ENCODE data around the gene NUF2. TPM values are rescaled to one million over a fixed set of nuclear protein-coding genes. Genes with fewer than 3 reads are reported as not detected.
A peak's percentile ranks its signal among the peaks of the same experiment; 100 is the strongest.
"Not testable (repeated sequence)": the region's sequence is repeated elsewhere in the genome, so short reads cannot be mapped to it uniquely, and the experiment has no call there.

The NUF2 gene
- total RNA-seq, 1 experiment from 2014 or later: 62.1 TPM

DNA sequence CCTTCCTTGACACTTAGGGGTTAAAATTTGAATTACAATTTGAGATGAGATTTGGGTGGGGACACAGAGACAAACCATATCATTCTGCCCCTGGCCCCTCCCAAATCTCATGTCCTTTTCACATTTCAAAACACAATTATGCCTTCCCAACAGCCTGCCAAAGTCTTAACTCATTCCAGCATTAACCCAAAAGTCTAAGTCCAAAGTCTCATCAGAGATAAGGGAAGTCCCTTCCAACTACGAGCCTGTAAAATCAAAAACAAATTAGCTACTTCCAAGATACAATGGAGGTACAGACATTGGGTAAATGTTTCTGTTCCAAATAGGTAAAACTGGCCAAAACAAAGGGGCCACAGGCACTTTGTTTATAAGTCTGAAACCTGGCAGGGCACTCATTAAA lies 28.3 kb upstream of the NUF2 start:
- H3K4me3 ChIP-seq (ENCODE audit: low read length); H3K4me1 ChIP-seq (ENCODE audit: insufficient read depth, low read length); H3K27ac ChIP-seq (ENCODE audit: low read length); H3K36me3 ChIP-seq (ENCODE audit: low read depth, low read length); intact Hi-C loops (cut with micrococcal nuclease); BruUV-seq (replicated peaks); H3K27me3 ChIP-seq (ENCODE audit: low read length); H3K79me2 ChIP-seq (ENCODE audit: low read length); H3K9me2 ChIP-seq (replicated peaks; ENCODE audit: low read length); H4K20me1 ChIP-seq (ENCODE audit: low read length); H3K9me3 ChIP-seq (ENCODE audit: low read length); H2AFZ ChIP-seq (ENCODE audit: low read length); H3F3A ChIP-seq (ENCODE audit: low read length, unreplicated experiment); ATAC-seq; POLR2A ChIA-PET (ENCODE audit: unreplicated experiment); H3K9ac ChIP-seq (ENCODE audit: low read length); H3K4me2 ChIP-seq (ENCODE audit: low read length); CTCF ChIA-PET; DNase-seq: not testable (repeated sequence)

DNA sequence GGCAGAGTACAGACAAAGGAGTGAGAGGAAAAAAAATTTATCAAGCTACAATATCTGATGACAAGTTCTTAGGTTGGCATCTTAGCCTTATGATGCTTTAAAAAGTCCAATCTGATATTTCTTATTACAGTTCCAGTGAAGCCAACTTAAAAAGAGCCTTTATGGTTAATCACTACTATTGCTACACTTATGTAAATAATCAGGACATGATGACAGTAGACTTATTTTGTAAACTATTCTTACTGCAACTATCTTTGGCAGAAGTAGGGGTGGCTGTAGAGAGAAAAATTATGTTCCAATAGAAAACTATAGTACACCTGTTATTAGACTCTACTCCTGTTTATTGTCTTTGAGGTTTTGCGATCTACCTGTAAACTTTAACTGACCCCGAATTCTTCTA lies 25.8 kb upstream of the NUF2 start:
- no peaks in the 10 kb centered on the region for H3F3A ChIP-seq (ENCODE audit: low read length, unreplicated experiment)
- no peaks in the 10 kb centered on the region for H4K20me1 ChIP-seq (ENCODE audit: low read length)
- ATAC-seq (no peak), DNase-seq (no peak)
- H3K4me1 ChIP-seq (ENCODE audit: insufficient read depth, low read length): peaks cover 8% of the 10 kb centered on the region; the same call in 1 of the 2 replicates
- no peak overlapping the region for H2AFZ ChIP-seq (ENCODE audit: low read length)
- H3K27me3 ChIP-seq (ENCODE audit: low read length): no peaks in the 10 kb centered on the region
- H3K4me3 ChIP-seq (ENCODE audit: low read length): no peak overlapping the region
- H3K9me2 ChIP-seq (replicated peaks; ENCODE audit: low read length): no peaks in the 10 kb centered on the region
- POLR2A ChIA-PET (ENCODE audit: unreplicated experiment): no interaction called here
- no peaks in the 10 kb centered on the region for H3K79me2 ChIP-seq (ENCODE audit: low read length)
- H3K27ac ChIP-seq (ENCODE audit: low read length): no peak overlapping the region
- CTCF ChIA-PET: no interaction called here
- BruUV-seq (replicated peaks): no TSS peak
- no peak overlapping the region for H3K9ac ChIP-seq (ENCODE audit: low read length)
- H3K9me3 ChIP-seq (ENCODE audit: low read length): no peaks in the 10 kb centered on the region
- TF ChIP-seq EZH2phosphoT487 (IDR thresholded peaks at IDR 0.05; ENCODE audit: borderline replicate concordance, low read length) (no peak), EZH2 (IDR thresholded peaks at IDR 0.05; ENCODE audit: low read length, unreplicated experiment) (no peak)
- TF ChIP-seq, protein P1, sequence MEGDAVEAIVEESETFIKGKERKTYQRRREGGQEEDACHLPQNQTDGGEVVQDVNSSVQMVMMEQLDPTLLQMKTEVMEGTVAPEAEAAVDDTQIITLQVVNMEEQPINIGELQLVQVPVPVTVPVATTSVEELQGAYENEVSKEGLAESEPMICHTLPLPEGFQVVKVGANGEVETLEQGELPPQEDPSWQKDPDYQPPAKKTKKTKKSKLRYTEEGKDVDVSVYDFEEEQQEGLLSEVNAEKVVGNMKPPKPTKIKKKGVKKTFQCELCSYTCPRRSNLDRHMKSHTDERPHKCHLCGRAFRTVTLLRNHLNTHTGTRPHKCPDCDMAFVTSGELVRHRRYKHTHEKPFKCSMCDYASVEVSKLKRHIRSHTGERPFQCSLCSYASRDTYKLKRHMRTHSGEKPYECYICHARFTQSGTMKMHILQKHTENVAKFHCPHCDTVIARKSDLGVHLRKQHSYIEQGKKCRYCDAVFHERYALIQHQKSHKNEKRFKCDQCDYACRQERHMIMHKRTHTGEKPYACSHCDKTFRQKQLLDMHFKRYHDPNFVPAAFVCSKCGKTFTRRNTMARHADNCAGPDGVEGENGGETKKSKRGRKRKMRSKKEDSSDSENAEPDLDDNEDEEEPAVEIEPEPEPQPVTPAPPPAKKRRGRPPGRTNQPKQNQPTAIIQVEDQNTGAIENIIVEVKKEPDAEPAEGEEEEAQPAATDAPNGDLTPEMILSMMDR (conservative IDR thresholded peaks at IDR 0.05; ENCODE audit: low read depth, low read length): no peak
- intact Hi-C loops (cut with micrococcal nuclease): loop anchor here (5.0 kb wide), 2 partner anchors 39 to 94 kb away; partner anchors contain the start of gene RGS5
- no peak overlapping the region for H3K4me2 ChIP-seq (ENCODE audit: low read length)
- no peaks in the 10 kb centered on the region for H3K36me3 ChIP-seq (ENCODE audit: low read depth, low read length)

DNA sequence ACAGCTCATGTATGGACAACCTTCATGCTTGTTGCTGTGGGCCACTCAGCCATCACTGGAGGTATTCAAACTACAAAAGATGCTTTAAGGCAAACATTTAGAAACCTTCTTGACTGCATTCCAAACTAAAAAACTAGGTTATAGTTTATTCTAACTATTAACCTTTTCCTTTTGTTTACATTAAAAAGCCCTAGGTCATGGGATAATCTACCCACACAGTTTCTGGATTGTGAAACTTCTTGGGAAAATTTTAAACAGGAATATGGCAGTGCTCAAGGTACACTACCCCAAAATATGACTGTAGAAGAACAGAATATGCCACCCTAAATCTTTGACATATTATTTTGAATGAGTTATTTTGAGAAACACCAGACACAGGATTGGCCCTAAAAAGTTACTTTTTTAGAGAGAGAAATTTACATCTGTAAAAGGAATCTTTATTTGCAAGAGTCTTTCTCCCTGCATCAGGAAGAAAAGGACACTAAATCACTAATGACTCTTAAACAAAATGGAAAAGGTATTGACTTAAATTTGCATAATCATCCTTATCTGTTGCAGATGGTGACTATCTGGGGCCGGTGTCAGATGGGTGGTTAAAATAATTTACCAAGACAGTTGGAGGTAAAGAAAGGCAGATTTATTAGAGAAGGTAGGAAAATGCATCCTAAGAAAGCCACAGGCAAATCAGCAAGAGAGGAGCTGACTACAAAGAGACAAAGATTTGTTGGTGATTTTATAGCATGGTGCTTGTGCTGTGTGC lies 25.1 kb upstream of the NUF2 start:
- DNase-seq (no peak), ATAC-seq (0 out of 2 replicates have a peak, but pooled peaks have one; percentile 21)
- no peak for TF ChIP-seq EZH2phosphoT487 (IDR thresholded peaks at IDR 0.05; ENCODE audit: borderline replicate concordance, low read length)
- TF ChIP-seq, protein P1 (conservative IDR thresholded peaks at IDR 0.05; ENCODE audit: low read depth, low read length): no peak
- no peak for TF ChIP-seq EZH2 (IDR thresholded peaks at IDR 0.05; ENCODE audit: low read length, unreplicated experiment)
- no peaks in the 10 kb centered on the region for H3F3A ChIP-seq (ENCODE audit: low read length, unreplicated experiment)
- no peaks in the 10 kb centered on the region for H3K9me2 ChIP-seq (replicated peaks; ENCODE audit: low read length)
- no peak overlapping the region for H3K27ac ChIP-seq (ENCODE audit: low read length)
- no peak overlapping the region for H3K9ac ChIP-seq (ENCODE audit: low read length)
- no peaks in the 10 kb centered on the region for H3K36me3 ChIP-seq (ENCODE audit: low read depth, low read length)
- H2AFZ ChIP-seq (ENCODE audit: low read length): no peak overlapping the region
- H3K27me3 ChIP-seq (ENCODE audit: low read length): no peaks in the 10 kb centered on the region
- ChIA-PET CTCF (no interaction called here), POLR2A (ENCODE audit: unreplicated experiment) (no interaction called here)
- peaks cover 8% of the 10 kb centered on the region; the same call in 1 of the 2 replicates for H3K4me1 ChIP-seq (ENCODE audit: insufficient read depth, low read length)
- H3K79me2 ChIP-seq (ENCODE audit: low read length): no peaks in the 10 kb centered on the region
- H4K20me1 ChIP-seq (ENCODE audit: low read length): no peaks in the 10 kb centered on the region
- no peak overlapping the region for H3K4me2 ChIP-seq (ENCODE audit: low read length)
- H3K4me3 ChIP-seq (ENCODE audit: low read length): no peak overlapping the region
- intact Hi-C loops (cut with micrococcal nuclease): loop anchor here (5.0 kb wide), 2 partner anchors 39 to 94 kb away; partner anchors contain the start of gene RGS5
- H3K9me3 ChIP-seq (ENCODE audit: low read length): no peaks in the 10 kb centered on the region
- no TSS peak for BruUV-seq (replicated peaks)

Measured in PC-3 (cell line).